CD4-positive, alpha-beta T cell (primary cell): ENCODE data around the gene ASXL2. TPM values are rescaled to one million over a fixed set of nuclear protein-coding genes. Genes with fewer than 3 reads are reported as not detected.

Experiments used
- ATAC-seq: fragments of 200-7000 bp; cut with Tn5 transposase; one replicate; pipeline ENCODE4 v1.10.0; 2022; ENCODE audit warnings: mild to moderate bottlenecking; ENCODE audit not compliant: poor library complexity
- CTCF ChIA-PET: fragments of 350-600 bp; sonication (Branson Sonifier 250); formaldehyde crosslinking; loops from one replicate; lab custom pipeline; 2021; ENCODE audit warnings: antibody characterized with exemption, inconsistent platforms; lab: Charles Lee
- POLR2A ChIA-PET: fragments of 350-600 bp; sonication (Branson Sonifier 250); formaldehyde crosslinking; loops from one replicate; lab custom pipeline; 2021; ENCODE audit warnings: antibody characterized with exemption, inconsistent platforms; lab: Charles Lee
- DNase-seq, 14 experiments: peaks; one replicate each; pipeline ENCODE4 v3.0.0-alpha.2; 2013 to 2020; ENCODE audit warnings: mixed read lengths in 2 of 14
- H3K27ac ChIP-seq, 2 donors: one replicate each; pipeline versions ENCODE4 v1.5.1 to v1.7.0; 2013; ENCODE audit warnings: low read length in 2 of 2, low read depth in 1 of 2, mild to moderate bottlenecking in 1 of 2
- H3K27me3 ChIP-seq, 2 experiments: 1 replicate in 1 of 2; 2 replicates in 1 of 2; pipeline versions ENCODE4 v1.6.1 to v1.7.0; 2013; ENCODE audit warnings: low read length in 2 of 2, control low read depth in 1 of 2, mild to moderate bottlenecking in 1 of 2, moderate library complexity in 1 of 2; ENCODE audit not compliant: insufficient read depth in 2 of 2, control insufficient read depth in 1 of 2
- H3K36me3 ChIP-seq: one replicate; pipeline ENCODE4 v1.6.1; 2013; ENCODE audit warnings: low read length, control low read depth; ENCODE audit not compliant: insufficient read depth
- H3K4me1 ChIP-seq: one replicate; pipeline ENCODE4 v1.6.1; 2013; ENCODE audit warnings: low read length, control low read depth; ENCODE audit not compliant: insufficient read depth
- H3K4me3 ChIP-seq: one replicate; pipeline ENCODE4 v1.5.1; 2013; ENCODE audit warnings: mild to moderate bottlenecking, low read length, moderate library complexity
- H3K9me3 ChIP-seq, 2 experiments: 1 replicate in 1 of 2; 2 replicates in 1 of 2; pipeline versions ENCODE4 v1.6.1 to v1.7.0; 2013; ENCODE audit warnings: low read length in 2 of 2, mild to moderate bottlenecking in 2 of 2, control low read depth in 1 of 2, moderate library complexity in 1 of 2; ENCODE audit not compliant: control insufficient read depth in 1 of 2, insufficient read depth in 1 of 2
- H3K27ac Mint-ChIP-seq: one replicate; pipeline ENCODE4 v1.8.0; 2020; ENCODE audit warnings: mixed read lengths
- H3K27me3 Mint-ChIP-seq: one replicate; pipeline ENCODE4 v1.8.0; 2021; ENCODE audit warnings: mixed read lengths
- H3K36me3 Mint-ChIP-seq: one replicate; pipeline ENCODE4 v1.8.0; 2021; ENCODE audit warnings: low read depth, mixed read lengths
- H3K4me1 Mint-ChIP-seq: one replicate; pipeline ENCODE4 v1.8.0; 2021; ENCODE audit warnings: low read depth, mixed read lengths
- H3K4me3 Mint-ChIP-seq: one replicate; pipeline ENCODE4 v1.8.0; 2020; ENCODE audit warnings: mild to moderate bottlenecking, mixed read lengths
- H3K9me3 Mint-ChIP-seq: one replicate; pipeline ENCODE4 v1.8.0; 2020; ENCODE audit warnings: mixed read lengths
- CTCF ChIP-seq: fragments of 200-600 bp; IDR thresholded peaks from one replicate; pipeline ENCODE4 v1.8.0; 2022; ENCODE audit warnings: antibody characterized with exemption, mild to moderate bottlenecking
- intact Hi-C, 2 experiments: fragments of 100-400 bp; cut with DNase I in 1 of 2; cut with micrococcal nuclease in 1 of 2; formaldehyde crosslinking; loops; one replicate each; pipeline versions ENCODE4 v1.15.1 to v1.9.0; 2023 to 2025; cut with DNase I, micrococcal nuclease
- total RNA-seq, 174 experiments: library from RNA in 2 of 174; stranded (reverse) in 2 of 174; gene quantifications; one replicate each; pipeline ENCODE4 v1.2.3 and lab custom pipeline; 2021 to 2026

ASXL2 gene
- total RNA-seq, 2 experiments from 2014 or later = 15.1 to 17.2 TPM

- Histone ChIP-seq H3K27ac (no peak overlapping the region), H3K4me1 (no peaks in the 10 kb centered on the region), H3K4me3 (no peak overlapping the region), H3K36me3 (no peaks in the 10 kb centered on the region), H3K27me3 (no peaks in the 10 kb centered on the region), H3K9me3 (no peaks in the 10 kb centered on the region)
- intact Hi-C loops = loop anchor here (1.0 kb wide), 2 partner anchors 27 to 93 kb away; partner anchors contain the start of gene DTNB (in 1 of the 2)
- Mint-ChIP-seq H3K27me3 (peaks cover 4% of the 10 kb centered on the region), H3K9me3 (no peaks in the 10 kb centered on the region), H3K4me3 (no peak overlapping the region), H3K36me3 (no peaks in the 10 kb centered on the region), H3K4me1 (peaks cover 4% of the 10 kb centered on the region), H3K27ac (no peak overlapping the region)
- POLR2A ChIA-PET = interaction anchor here (1.3 to 2.0 kb wide), 2 partner anchors 43 to 94 kb away, joined by 3 to 10 read pairs; no protein-coding TSS in a partner anchor
- ATAC-seq = peak; percentile 70
- DNase-seq = peak in 8 of 14 experiments; percentile 4 to 55 (median 26)
- CTCF ChIA-PET = interaction anchor here (0.7 to 4.4 kb wide), 7 partner anchors 28 to 386 kb away, joined by 3 to 45 read pairs (median 3); no protein-coding TSS in a partner anchor
- peak; percentile 77 for TF ChIP-seq CTCF
These were observed 178.0 kb downstream of the ASXL2 start for GRCh38 chr2:25700221-25700660.

GRCh38 chr2:25699216-25699615 lies 179.1 kb downstream of the ASXL2 start:
- no peaks in the 10 kb centered on the region for H3K4me1 ChIP-seq
- Mint-ChIP-seq H3K4me1 (peaks cover 4% of the 10 kb centered on the region), H3K36me3 (no peaks in the 10 kb centered on the region), H3K27me3 (peaks cover 4% of the 10 kb centered on the region), H3K4me3 (no peak overlapping the region), H3K27ac (no peak overlapping the region), H3K9me3 (no peaks in the 10 kb centered on the region)
- no peak for DNase-seq
- TF ChIP-seq CTCF = no peak
- H3K4me3 ChIP-seq = no peak overlapping the region
- H3K36me3 ChIP-seq = no peaks in the 10 kb centered on the region
- ChIA-PET CTCF (interaction anchor here (4.4 kb wide), 1 partner anchor 92 kb away, joined by 45 read pairs; no protein-coding TSS in a partner anchor), POLR2A (interaction anchor here (1.5 to 2.0 kb wide), 2 partner anchors 11 to 93 kb away, joined by 5 to 10 read pairs; no protein-coding TSS in a partner anchor)
- H3K27me3 ChIP-seq = no peaks in the 10 kb centered on the region
- intact Hi-C loops = no loop called here
- no peak for ATAC-seq
- no peaks in the 10 kb centered on the region for H3K9me3 ChIP-seq
- H3K27ac ChIP-seq = no peak overlapping the region

- ATAC-seq (no peak), DNase-seq (no peak)
- Mint-ChIP-seq H3K27ac (no peak overlapping the region), H3K36me3 (no peaks in the 10 kb centered on the region), H3K4me3 (no peak overlapping the region), H3K4me1 (peaks cover 4% of the 10 kb centered on the region), H3K9me3 (no peaks in the 10 kb centered on the region), H3K27me3 (peaks cover 4% of the 10 kb centered on the region)
- no peaks in the 10 kb centered on the region for H3K9me3 ChIP-seq
- H3K27ac ChIP-seq = no peak overlapping the region
- intact Hi-C loops = no loop called here
- H3K4me3 ChIP-seq = no peak overlapping the region
- H3K36me3 ChIP-seq = no peaks in the 10 kb centered on the region
- H3K27me3 ChIP-seq = no peaks in the 10 kb centered on the region
- POLR2A ChIA-PET = interaction anchor here (1.5 kb wide), 1 partner anchor 11 kb away, joined by 5 read pairs; no protein-coding TSS in a partner anchor
- H3K4me1 ChIP-seq = no peaks in the 10 kb centered on the region
- no peak for TF ChIP-seq CTCF
- CTCF ChIA-PET = interaction anchor here (4.4 kb wide), 1 partner anchor 91 kb away, joined by 45 read pairs; no protein-coding TSS in a partner anchor
These were observed 179.5 kb downstream of the ASXL2 start for GRCh38 chr2:25698752-25699151.
